ENCODE data around the gene AARSD1.
A peak's percentile ranks its signal among the peaks of the same experiment; 100 is the strongest.
"Not testable (repeated sequence)": the region's sequence is repeated elsewhere in the genome, so short reads cannot be mapped to it uniquely, and the experiment has no call there.

Gene AARSD1

GRCh38 chr17:42929497-42929844 lies 34.8 kb downstream of the AARSD1 start:
- no peak for TF ChIP-seq CTCF (IDR thresholded peaks at IDR 0.05; ENCODE audit: borderline replicate concordance, control extremely low read depth, extremely low read depth, insufficient read depth, missing control alignments)
- no peak for DNase-seq (ENCODE audit: low spot score)
- in situ Hi-C loops (cut with MboI; ENCODE audit: low sequenced_read_pairs, unreplicated experiment): no loop called here

- peak; percentile 50 for TF ChIP-seq CTCF (IDR thresholded peaks at IDR 0.05; ENCODE audit: borderline replicate concordance, control extremely low read depth, extremely low read depth, insufficient read depth, missing control alignments)
- peak; percentile 76 for DNase-seq (ENCODE audit: low spot score)
- in situ Hi-C loops (cut with MboI; ENCODE audit: low sequenced_read_pairs, unreplicated experiment): no loop called here
Observed at GRCh38 chr17:42928714-42929496, 35.3 kb downstream of the AARSD1 start.

- in situ Hi-C loops (cut with MboI; ENCODE audit: low sequenced_read_pairs, unreplicated experiment): no loop called here
- no peak for TF ChIP-seq CTCF (IDR thresholded peaks at IDR 0.05; ENCODE audit: borderline replicate concordance, control extremely low read depth, extremely low read depth, insufficient read depth, missing control alignments)
Observed at GRCh38 chr17:42924891-42925290, 39.4 kb downstream of the AARSD1 start.

GRCh38 chr17:42923472-42923871 lies 40.8 kb downstream of the AARSD1 start:
- in situ Hi-C loops (cut with MboI; ENCODE audit: low sequenced_read_pairs, unreplicated experiment); DNase-seq (ENCODE audit: low spot score): not testable (repeated sequence)

More at GRCh38 chr17:42924891-42925290, 39.4 kb downstream of the AARSD1 start:
- no peak for DNase-seq (ENCODE audit: low spot score)

GRCh38 chr17:42922294-42922693 lies 42.0 kb downstream of the AARSD1 start:
- TF ChIP-seq CTCF (IDR thresholded peaks at IDR 0.05; ENCODE audit: borderline replicate concordance, control extremely low read depth, extremely low read depth, insufficient read depth, missing control alignments): no peak
- in situ Hi-C loops (cut with MboI; ENCODE audit: low sequenced_read_pairs, unreplicated experiment): no loop called here
- no peak for DNase-seq (ENCODE audit: low spot score)

- in situ Hi-C loops (cut with MboI; ENCODE audit: low sequenced_read_pairs, unreplicated experiment): no loop called here
- TF ChIP-seq CTCF (IDR thresholded peaks at IDR 0.05; ENCODE audit: borderline replicate concordance, control extremely low read depth, extremely low read depth, insufficient read depth, missing control alignments): no peak
- DNase-seq (ENCODE audit: low spot score): no peak
Observed at GRCh38 chr17:42920922-42921321, 43.3 kb downstream of the AARSD1 start.

- DNase-seq (ENCODE audit: low spot score): no peak
- TF ChIP-seq CTCF (IDR thresholded peaks at IDR 0.05; ENCODE audit: borderline replicate concordance, control extremely low read depth, extremely low read depth, insufficient read depth, missing control alignments): no peak
- in situ Hi-C loops (cut with MboI; ENCODE audit: low sequenced_read_pairs, unreplicated experiment): no loop called here
Observed at GRCh38 chr17:42920106-42920900, 44.0 kb downstream of the AARSD1 start.

GRCh38 chr17:42919522-42920077 lies 44.7 kb downstream of the AARSD1 start:
- in situ Hi-C loops (cut with MboI; ENCODE audit: low sequenced_read_pairs, unreplicated experiment); DNase-seq (ENCODE audit: low spot score): not testable (repeated sequence)
